IPS DF 6.9 (cell line): ENCODE results near the gene MRLN.

Source experiments
- DNase-seq: peaks from one replicate; pipeline ENCODE4 v3.0.0-alpha.2; 2013; ENCODE audit warnings: low read depth, low spot score
- H3K27ac ChIP-seq: one replicate; pipeline ENCODE4 v1.5.1; 2013; ENCODE audit warnings: low read length, control low read depth
- H3K27me3 ChIP-seq: 2 replicates; pipeline ENCODE4 v1.6.1; 2013; ENCODE audit warnings: mild to moderate bottlenecking, low read length; ENCODE audit not compliant: control insufficient read depth, insufficient read depth
- H3K36me3 ChIP-seq: 2 replicates; pipeline ENCODE4 v1.6.1; 2013; ENCODE audit warnings: low read length; ENCODE audit not compliant: control insufficient read depth, insufficient read depth
- H3K4me1 ChIP-seq: 2 replicates; pipeline ENCODE4 v1.6.1; 2013; ENCODE audit warnings: low read length; ENCODE audit not compliant: control insufficient read depth, insufficient read depth
- H3K4me3 ChIP-seq: 2 replicates; pipeline ENCODE4 v1.5.1; 2013; ENCODE audit warnings: mild to moderate bottlenecking, low read length
- H3K9me3 ChIP-seq: 2 replicates; pipeline ENCODE4 v1.6.1; 2013; ENCODE audit warnings: low read length, inconsistent platforms; ENCODE audit not compliant: control insufficient read depth, insufficient read depth
- WGBS: extraction: QIAGEN DNeasy Blood & Tissue Kit; methylation state at CpG from one replicate; pipeline ENCODE4 v1.1.7; 2013; ENCODE audit warnings: mixed read lengths, missing lambda C conversion rate; ENCODE audit not compliant: insufficient read length, insufficient coverage; 5-methylcytosine and 5-hydroxymethylcytosine counted together

MRLN gene

DNA sequence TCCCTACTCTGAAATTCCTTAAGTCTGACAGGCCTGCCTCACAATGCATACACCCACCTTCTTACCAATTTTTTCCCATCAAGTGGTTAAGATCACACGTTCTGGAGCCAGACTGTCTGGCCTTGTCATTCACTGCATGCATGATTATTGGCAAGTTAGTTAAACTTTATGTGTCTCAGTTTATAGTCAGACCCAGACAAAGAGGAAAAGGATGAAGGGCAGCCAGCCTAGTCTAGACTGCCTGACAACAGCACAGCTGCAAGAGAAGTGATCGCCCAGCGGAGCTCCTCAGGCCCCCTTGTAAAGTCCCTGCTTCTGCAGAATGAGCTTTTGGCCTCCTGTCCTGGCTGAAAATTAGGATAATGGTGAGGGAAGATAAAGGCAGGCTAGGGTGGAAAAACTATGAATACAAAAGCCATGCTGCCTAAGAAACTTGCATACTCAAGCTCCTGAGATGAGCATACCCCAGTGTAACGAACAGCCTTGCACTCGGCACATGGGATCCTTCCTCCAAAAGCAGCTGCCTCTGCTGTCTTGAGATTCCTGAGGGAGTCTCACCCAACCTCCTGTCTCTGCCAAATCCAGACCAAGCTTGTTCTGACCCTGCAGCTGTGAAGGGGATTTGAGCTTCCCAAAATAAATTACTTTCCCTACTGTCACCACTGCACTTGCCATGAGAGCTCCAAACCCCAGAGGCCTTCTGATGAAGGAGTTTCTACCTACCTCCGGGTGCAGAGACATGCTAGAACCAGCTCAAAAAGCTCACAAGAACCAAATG is 26.7 kb upstream of the MRLN start:
- DNase-seq = no peak
- peaks cover 1% of the 10 kb centered on the region; the same call in 1 of the 2 replicates for H3K4me1 ChIP-seq
- H3K27me3 ChIP-seq = no peaks in the 10 kb centered on the region
- WGBS = no CpG with 5 or more reads among the region's 6 CpGs
- no peak overlapping the region for H3K4me3 ChIP-seq
- no peak overlapping the region for H3K27ac ChIP-seq
- H3K9me3 ChIP-seq = no peaks in the 10 kb centered on the region
- H3K36me3 ChIP-seq = no peaks in the 10 kb centered on the region

- WGBS = no CpG with 5 or more reads among the region's 6 CpGs
- DNase-seq = no peak
- Histone ChIP-seq H3K4me3 (no peak overlapping the region), H3K36me3 (no peaks in the 10 kb centered on the region), H3K9me3 (no peaks in the 10 kb centered on the region), H3K4me1 (no peaks in the 10 kb centered on the region), H3K27ac (no peak overlapping the region), H3K27me3 (no peaks in the 10 kb centered on the region)
Observed at GRCh38 chr10:59774451-59774850, 21.2 kb upstream of the MRLN start.

- Histone ChIP-seq H3K27me3 (no peaks in the 10 kb centered on the region), H3K4me1 (no peaks in the 10 kb centered on the region), H3K27ac (no peak overlapping the region), H3K9me3 (no peaks in the 10 kb centered on the region), H3K36me3 (no peaks in the 10 kb centered on the region), H3K4me3 (no peak overlapping the region)
- no peak for DNase-seq
- no CpG with 5 or more reads among the region's 2 CpGs for whole genome bisulfite sequencing
Observed at GRCh38 chr10:59773088-59773487, 19.8 kb upstream of the MRLN start.

GRCh38 chr10:59771162-59771807 is 18.0 kb upstream of the MRLN start:
- WGBS = no CpG with 5 or more reads among the region's 7 CpGs
- no peaks in the 10 kb centered on the region for H3K4me1 ChIP-seq

GRCh38 chr10:59770689-59771088 is 17.4 kb upstream of the MRLN start:
- H3K4me3 ChIP-seq = no peak overlapping the region
- no peaks in the 10 kb centered on the region for H3K27me3 ChIP-seq
- no peak overlapping the region for H3K27ac ChIP-seq
- H3K9me3 ChIP-seq = no peaks in the 10 kb centered on the region
- no peak for DNase-seq
- H3K36me3 ChIP-seq = no peaks in the 10 kb centered on the region
- H3K4me1 ChIP-seq = no peaks in the 10 kb centered on the region
- no CpG with 5 or more reads among the region's 11 CpGs for WGBS

More at GRCh38 chr10:59771162-59771807, 18.0 kb upstream of the MRLN start:
- no peak for DNase-seq
- no peak overlapping the region for H3K4me3 ChIP-seq
- no peaks in the 10 kb centered on the region for H3K27me3 ChIP-seq
- H3K27ac ChIP-seq = no peak overlapping the region
- no peaks in the 10 kb centered on the region for H3K9me3 ChIP-seq
- H3K36me3 ChIP-seq = no peaks in the 10 kb centered on the region

DNA sequence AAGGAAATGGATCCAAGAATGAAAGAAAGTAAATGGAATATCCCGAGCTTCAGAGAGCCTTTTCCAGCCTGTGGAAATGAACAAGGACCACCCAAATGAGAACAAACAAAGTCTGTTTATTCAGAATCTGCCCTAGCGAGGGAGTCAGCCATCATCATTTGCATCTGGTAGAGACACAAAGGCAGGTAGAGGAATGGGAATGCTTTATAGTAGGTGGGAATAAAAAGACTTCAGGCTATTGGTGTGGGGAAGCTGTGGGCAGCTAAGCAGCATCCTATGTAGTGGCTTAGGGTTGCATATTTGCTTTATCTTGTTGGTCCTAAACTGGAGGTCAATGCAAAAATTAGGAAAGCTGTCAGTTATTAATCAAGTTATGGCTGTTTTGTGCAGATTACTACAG is 9.2 kb upstream of the MRLN start:
- no CpG with 5 or more reads among the region's 2 CpGs for WGBS
- Histone ChIP-seq H3K27me3 (no peaks in the 10 kb centered on the region), H3K4me3 (no peak overlapping the region), H3K9me3 (no peaks in the 10 kb centered on the region), H3K27ac (no peak overlapping the region), H3K36me3 (no peaks in the 10 kb centered on the region), H3K4me1 (no peaks in the 10 kb centered on the region)
- DNase-seq = no peak

DNA sequence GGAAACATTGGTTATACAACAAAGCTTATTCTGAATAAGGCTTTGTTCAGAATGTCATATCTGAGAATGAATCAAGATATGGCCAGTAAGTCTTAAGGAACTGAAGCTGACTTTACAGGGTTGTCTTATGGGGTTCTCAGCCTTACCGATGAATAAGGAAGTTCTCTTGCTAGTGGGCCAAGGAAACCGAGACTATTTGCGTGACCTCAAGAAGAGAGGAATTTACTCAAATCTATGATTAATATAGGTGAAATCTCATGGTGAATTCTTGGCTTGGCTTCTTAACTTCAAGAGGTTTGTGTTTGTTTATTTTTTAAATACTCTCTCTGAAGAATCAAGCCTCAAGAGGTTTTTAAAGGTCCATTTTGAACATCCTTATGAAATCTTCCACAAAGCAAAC is 4.7 kb upstream of the MRLN start:
- H3K27ac ChIP-seq = no peak overlapping the region

DNA sequence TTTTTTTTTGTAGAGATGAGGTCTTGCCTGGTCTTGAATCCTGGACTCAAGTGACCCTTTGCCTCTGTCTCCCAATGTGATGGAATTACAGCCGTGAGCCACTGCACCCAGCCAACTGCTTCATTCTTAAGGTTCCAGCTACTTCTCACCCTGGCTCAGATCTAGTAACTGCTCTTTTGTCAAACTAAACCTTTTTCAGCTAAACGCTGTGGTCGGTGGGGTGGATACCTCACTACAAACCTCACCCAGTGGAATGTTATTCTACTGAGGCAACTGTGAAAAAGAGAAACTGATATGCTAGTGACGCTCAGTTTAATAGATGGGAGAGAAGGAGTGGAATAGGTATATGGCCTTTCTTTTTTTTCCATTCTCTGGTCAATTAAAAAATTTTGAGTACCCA is 1.7 kb upstream of the MRLN start:
- no peak overlapping the region for H3K27ac ChIP-seq
- H3K4me3 ChIP-seq = no peak overlapping the region
- no peaks in the 10 kb centered on the region for H3K4me1 ChIP-seq
- H3K9me3 ChIP-seq = no peaks in the 10 kb centered on the region
- H3K27me3 ChIP-seq = no peaks in the 10 kb centered on the region
- no peak for DNase-seq
- no CpG with 5 or more reads among the region's 4 CpGs for WGBS
- H3K36me3 ChIP-seq = no peaks in the 10 kb centered on the region

More for the DNA sequence above, 4.7 kb upstream of the MRLN start:
- Histone ChIP-seq H3K4me1 (no peaks in the 10 kb centered on the region), H3K9me3 (no peaks in the 10 kb centered on the region), H3K36me3 (no peaks in the 10 kb centered on the region), H3K27me3 (no peaks in the 10 kb centered on the region), H3K4me3 (no peak overlapping the region)
- no peak for DNase-seq
- no CpG with 5 or more reads among the region's 3 CpGs for WGBS

- no peak overlapping the region for H3K4me3 ChIP-seq
- no peaks in the 10 kb centered on the region for H3K9me3 ChIP-seq
- H3K27me3 ChIP-seq = no peaks in the 10 kb centered on the region
- WGBS = no CpG with 5 or more reads among the region's 2 CpGs
- DNase-seq = no peak
- H3K36me3 ChIP-seq = no peaks in the 10 kb centered on the region
- no peaks in the 10 kb centered on the region for H3K4me1 ChIP-seq
- no peak overlapping the region for H3K27ac ChIP-seq
Observed at GRCh38 chr10:59752278-59752940, 846 bp downstream of the MRLN start.

DNA sequence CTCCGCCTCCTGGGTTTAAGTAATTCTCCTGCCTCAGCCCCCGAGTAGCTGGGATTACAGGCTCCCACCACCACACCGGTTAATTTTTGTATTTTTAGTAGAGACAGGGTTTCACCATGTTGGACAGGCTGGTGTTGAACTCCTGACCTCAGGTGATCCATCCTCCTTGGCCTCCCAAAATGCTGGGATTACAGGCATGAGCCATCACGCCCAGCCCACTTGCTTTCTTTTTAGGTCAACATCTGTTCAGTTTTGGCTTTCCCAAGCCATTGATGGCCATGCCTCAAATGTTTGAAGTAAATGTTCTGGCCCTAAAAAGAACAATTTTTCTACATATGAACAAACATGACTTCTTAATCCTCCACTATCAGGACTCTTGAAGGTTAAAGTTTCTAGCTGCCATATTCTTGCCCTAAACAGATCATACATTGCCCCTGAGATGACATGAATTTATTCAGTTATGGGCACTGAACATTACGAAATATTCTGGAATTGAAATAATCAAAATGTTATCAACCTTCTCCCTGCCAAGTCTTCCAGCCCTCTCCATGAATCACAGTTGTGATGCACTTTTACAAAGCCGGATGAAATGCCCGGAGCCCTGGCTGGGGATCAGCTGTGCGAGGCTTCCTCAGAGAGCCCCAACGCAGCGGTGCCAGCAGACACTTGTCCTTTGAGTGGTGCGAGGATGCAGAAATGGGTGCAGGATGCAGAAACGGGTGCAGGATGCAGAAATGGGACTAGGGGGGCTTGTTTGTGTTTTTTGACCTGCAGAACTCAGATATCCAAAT is 2.9 kb downstream of the MRLN start:
- H3K27ac ChIP-seq = no peak overlapping the region
- no peak overlapping the region for H3K4me3 ChIP-seq
- no peaks in the 10 kb centered on the region for H3K9me3 ChIP-seq
- no peaks in the 10 kb centered on the region for H3K36me3 ChIP-seq
- WGBS = no CpG with 5 or more reads among the region's 12 CpGs
- H3K27me3 ChIP-seq = no peaks in the 10 kb centered on the region
- H3K4me1 ChIP-seq = no peaks in the 10 kb centered on the region
- DNase-seq = no peak
